Neural progenitor cell (in vitro differentiated cells): ENCODE data around the gene BDH1. TPM values are rescaled to one million over a fixed set of nuclear protein-coding genes. Genes with fewer than 3 reads are reported as not detected.
A peak's percentile ranks its signal among the peaks of the same experiment; 100 is the strongest.

Source experiments
- DNase-seq: peaks from one replicate; pipeline ENCODE4 v3.0.0-alpha.2; 2016; ENCODE audit warnings: low spot score
- H2AFZ ChIP-seq: fragments of 200-600 bp; sonication (generic); replicated peaks from 2 replicates; pipeline ENCODE4 v1.6.1; 2016; ENCODE audit warnings: antibody characterized with exemption
- H3F3A ChIP-seq: fragments of 200-600 bp; sonication (generic); 2 replicates; pipeline ENCODE4 v1.6.1; 2016; ENCODE audit warnings: antibody characterized with exemption, low read depth
- H3K27ac ChIP-seq: fragments of 200-600 bp; sonication (generic); 2 replicates; pipeline ENCODE4 v1.5.1; 2016; ENCODE audit warnings: mild to moderate bottlenecking
- H3K27me3 ChIP-seq: fragments of 200-600 bp; sonication (generic); 2 replicates; pipeline ENCODE4 v1.6.1; 2016; ENCODE audit warnings: mild to moderate bottlenecking, moderate library complexity
- H3K36me3 ChIP-seq: fragments of 200-600 bp; sonication (generic); 2 replicates; pipeline ENCODE4 v1.5.1; 2016
- H3K4me1 ChIP-seq: fragments of 200-600 bp; sonication (generic); 2 replicates; pipeline ENCODE4 v1.6.1; 2016; ENCODE audit warnings: mixed run types
- H3K4me2 ChIP-seq: fragments of 200-600 bp; sonication (generic); 2 replicates; pipeline ENCODE4 v1.6.1; 2016
- H3K4me3 ChIP-seq: fragments of 200-600 bp; sonication (generic); 2 replicates; pipeline ENCODE4 v1.5.1; 2016
- H3K79me2 ChIP-seq: fragments of 200-600 bp; sonication (generic); 2 replicates; pipeline ENCODE4 v1.6.1; 2016; ENCODE audit warnings: low read depth
- H3K9ac ChIP-seq: fragments of 200-600 bp; sonication (generic); 2 replicates; pipeline ENCODE4 v1.6.1; 2016
- H3K9me3 ChIP-seq: fragments of 200-600 bp; sonication (generic); 2 replicates; pipeline ENCODE4 v1.5.1; 2016; ENCODE audit warnings: low read depth
- H4K20me1 ChIP-seq: fragments of 200-600 bp; sonication (generic); 2 replicates; pipeline ENCODE4 v1.6.1; 2016; ENCODE audit warnings: low read depth
- H3K27ac Mint-ChIP-seq: 3 replicates; pipeline ENCODE4 v1.8.0; 2021; ENCODE audit warnings: mixed read lengths
- H3K27me3 Mint-ChIP-seq: 2 replicates; pipeline ENCODE4 v1.8.0; 2022; ENCODE audit warnings: low read depth, mild to moderate bottlenecking, inconsistent platforms, moderate library complexity, mixed read lengths; ENCODE audit not compliant: insufficient read depth
- H3K36me3 Mint-ChIP-seq: 3 replicates; pipeline ENCODE4 v1.8.0; 2021; ENCODE audit warnings: mixed read lengths
- H3K4me1 Mint-ChIP-seq: 3 replicates; pipeline ENCODE4 v1.8.0; 2021; ENCODE audit warnings: mixed read lengths
- H3K4me3 Mint-ChIP-seq: 3 replicates; pipeline ENCODE4 v1.8.0; 2021; ENCODE audit warnings: mild to moderate bottlenecking, moderate library complexity, mixed read lengths
- H3K9me3 Mint-ChIP-seq: 3 replicates; pipeline ENCODE4 v1.8.0; 2020; ENCODE audit warnings: mixed read lengths
- EZH2 ChIP-seq: fragments of 200-600 bp; sonication (generic); IDR thresholded peaks from 2 replicates; pipeline ENCODE4 v1.6.1; 2017; ENCODE audit warnings: antibody characterized with exemption, mild to moderate bottlenecking, moderate library complexity
- EZH2phosphoT487 ChIP-seq: fragments of 200-600 bp; sonication (generic); IDR thresholded peaks from 2 replicates; pipeline ENCODE4 v1.6.1; 2017; ENCODE audit warnings: antibody characterized with exemption
- total RNA-seq: library from RNA; depleted of rRNA; stranded (reverse); fragments of >200 nt; gene quantifications from 2 replicates; pipeline ENCODE4 v1.2.3, GENCODE V29; 2015; ENCODE audit warnings: low replicate concordance
- TF ChIP-seq, protein P1 (sequence below): fragments of 200-600 bp; sonication (generic); IDR thresholded peaks from 2 replicates; pipeline ENCODE4 v1.5.1; 2017; ENCODE audit warnings: antibody characterized with exemption, mild to moderate bottlenecking

The BDH1 gene
- total RNA-seq, 1 donor from 2014 or later, result 19.4 TPM

DNA sequence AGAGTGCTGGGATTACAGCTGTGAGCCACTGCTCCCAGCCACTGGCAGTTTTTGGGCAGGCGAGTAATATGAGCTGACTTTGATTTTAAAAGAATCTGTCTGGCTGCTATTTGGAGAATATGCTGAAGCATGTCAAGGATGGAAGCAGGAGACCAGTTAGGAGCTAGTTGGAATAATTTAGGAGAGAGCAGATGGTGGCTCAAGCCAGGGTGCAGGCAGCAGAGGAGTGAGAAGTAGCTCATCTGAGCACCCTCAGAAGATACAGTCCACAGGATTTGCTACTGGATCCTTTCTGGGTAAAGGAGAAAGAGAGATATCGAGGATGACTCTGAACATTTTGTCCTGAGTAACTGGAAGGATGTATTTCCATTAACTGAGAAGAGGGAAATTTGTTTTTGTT lies 30.4 kb upstream of the BDH1 start:
- H3K27ac ChIP-seq, result no peak overlapping the region
- peaks cover 9% of the 10 kb centered on the region for H3K4me1 Mint-ChIP-seq
- no peaks in the 10 kb centered on the region for H3K4me1 ChIP-seq
- H3K4me3 ChIP-seq, result no peak overlapping the region
- H3K4me3 Mint-ChIP-seq, result no peak overlapping the region
- H3K36me3 ChIP-seq, result no peaks in the 10 kb centered on the region
- H3K9ac ChIP-seq, result no peak overlapping the region
- H3K36me3 Mint-ChIP-seq, result no peaks in the 10 kb centered on the region
- H3K27ac Mint-ChIP-seq, result no peak overlapping the region
- H3K9me3 ChIP-seq, result no peaks in the 10 kb centered on the region
- no peaks in the 10 kb centered on the region for H3K79me2 ChIP-seq
- TF ChIP-seq EZH2phosphoT487 (no peak), EZH2 (no peak)
- TF ChIP-seq, protein P1, sequence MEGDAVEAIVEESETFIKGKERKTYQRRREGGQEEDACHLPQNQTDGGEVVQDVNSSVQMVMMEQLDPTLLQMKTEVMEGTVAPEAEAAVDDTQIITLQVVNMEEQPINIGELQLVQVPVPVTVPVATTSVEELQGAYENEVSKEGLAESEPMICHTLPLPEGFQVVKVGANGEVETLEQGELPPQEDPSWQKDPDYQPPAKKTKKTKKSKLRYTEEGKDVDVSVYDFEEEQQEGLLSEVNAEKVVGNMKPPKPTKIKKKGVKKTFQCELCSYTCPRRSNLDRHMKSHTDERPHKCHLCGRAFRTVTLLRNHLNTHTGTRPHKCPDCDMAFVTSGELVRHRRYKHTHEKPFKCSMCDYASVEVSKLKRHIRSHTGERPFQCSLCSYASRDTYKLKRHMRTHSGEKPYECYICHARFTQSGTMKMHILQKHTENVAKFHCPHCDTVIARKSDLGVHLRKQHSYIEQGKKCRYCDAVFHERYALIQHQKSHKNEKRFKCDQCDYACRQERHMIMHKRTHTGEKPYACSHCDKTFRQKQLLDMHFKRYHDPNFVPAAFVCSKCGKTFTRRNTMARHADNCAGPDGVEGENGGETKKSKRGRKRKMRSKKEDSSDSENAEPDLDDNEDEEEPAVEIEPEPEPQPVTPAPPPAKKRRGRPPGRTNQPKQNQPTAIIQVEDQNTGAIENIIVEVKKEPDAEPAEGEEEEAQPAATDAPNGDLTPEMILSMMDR, result no peak
- H3F3A ChIP-seq, result no peaks in the 10 kb centered on the region
- H3K27me3 ChIP-seq, result no peaks in the 10 kb centered on the region
- H4K20me1 ChIP-seq, result no peaks in the 10 kb centered on the region
- no peak for DNase-seq
- H3K4me2 ChIP-seq, result no peak overlapping the region
- no peak overlapping the region for H2AFZ ChIP-seq
- H3K9me3 Mint-ChIP-seq, result no peaks in the 10 kb centered on the region
- H3K27me3 Mint-ChIP-seq, result peaks cover 5% of the 10 kb centered on the region

DNA sequence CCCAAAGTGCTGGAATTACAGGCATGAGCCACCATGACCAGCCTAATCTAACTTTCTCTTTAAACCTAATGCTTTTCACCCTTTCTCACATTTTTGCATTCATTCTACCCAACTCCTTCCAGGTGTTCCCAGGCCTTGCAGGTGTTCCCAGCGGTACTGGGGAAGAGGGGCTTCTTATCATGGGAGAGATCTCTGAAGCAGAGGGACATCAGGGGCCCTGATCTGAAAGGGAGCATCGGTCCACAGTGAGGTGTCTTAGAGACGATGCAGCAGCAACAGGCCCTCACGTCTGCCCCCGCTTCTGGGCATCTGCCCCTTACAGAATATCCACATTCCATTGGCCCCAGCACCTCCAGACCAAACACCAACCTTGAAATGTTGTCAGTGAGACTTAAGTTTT lies 29.0 kb upstream of the BDH1 start:
- H3K27me3 Mint-ChIP-seq, result peaks cover 5% of the 10 kb centered on the region
- no peaks in the 10 kb centered on the region for H4K20me1 ChIP-seq
- no peaks in the 10 kb centered on the region for H3F3A ChIP-seq
- peak overlapping the region; percentile 73 for H3K27ac Mint-ChIP-seq
- no peaks in the 10 kb centered on the region for H3K4me1 ChIP-seq
- H3K4me2 ChIP-seq, result no peak overlapping the region
- DNase-seq, result no peak
- no peak overlapping the region for H3K4me3 ChIP-seq
- no peak overlapping the region for H3K4me3 Mint-ChIP-seq
- H3K9ac ChIP-seq, result no peak overlapping the region
- H3K9me3 ChIP-seq, result no peaks in the 10 kb centered on the region
- no peaks in the 10 kb centered on the region for H3K36me3 ChIP-seq
- TF ChIP-seq EZH2phosphoT487, result no peak
- no peak for TF ChIP-seq EZH2
- TF ChIP-seq, protein P1, result no peak
- no peaks in the 10 kb centered on the region for H3K79me2 ChIP-seq
- H3K4me1 Mint-ChIP-seq, result no peaks in the 10 kb centered on the region
- H2AFZ ChIP-seq, result no peak overlapping the region
- H3K27ac ChIP-seq, result no peak overlapping the region
- H3K9me3 Mint-ChIP-seq, result peaks cover 5% of the 10 kb centered on the region
- H3K36me3 Mint-ChIP-seq, result no peaks in the 10 kb centered on the region
- H3K27me3 ChIP-seq, result no peaks in the 10 kb centered on the region

DNA sequence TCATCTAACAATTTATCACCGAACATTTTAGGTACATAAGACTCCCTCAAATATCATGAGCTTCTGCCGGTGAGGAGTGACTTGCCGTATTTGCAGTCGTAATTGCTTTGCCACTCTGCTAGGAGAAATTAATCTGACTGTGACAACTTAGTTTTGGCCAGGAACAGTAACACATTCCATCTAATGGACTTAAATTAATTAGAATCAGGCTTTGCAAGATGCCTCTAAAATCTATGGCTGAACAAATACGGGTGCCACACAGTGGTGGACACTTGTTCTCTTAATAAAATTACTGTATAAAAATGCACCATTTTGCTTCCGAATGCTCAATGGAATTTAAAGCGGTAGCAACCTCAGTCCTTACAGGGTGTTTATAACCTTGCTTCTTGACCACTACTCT lies 27.6 kb upstream of the BDH1 start:
- H3K27me3 ChIP-seq, result no peaks in the 10 kb centered on the region
- H3K4me3 Mint-ChIP-seq, result no peak overlapping the region
- no peak overlapping the region for H3K4me3 ChIP-seq
- H3F3A ChIP-seq, result no peaks in the 10 kb centered on the region
- no peak overlapping the region for H3K4me2 ChIP-seq
- no peaks in the 10 kb centered on the region for H4K20me1 ChIP-seq
- H3K27ac ChIP-seq, result no peak overlapping the region
- H3K79me2 ChIP-seq, result no peaks in the 10 kb centered on the region
- H3K36me3 ChIP-seq, result no peaks in the 10 kb centered on the region
- no peaks in the 10 kb centered on the region for H3K4me1 ChIP-seq
- no peak overlapping the region for H2AFZ ChIP-seq
- no peaks in the 10 kb centered on the region for H3K9me3 ChIP-seq
- H3K9me3 Mint-ChIP-seq, result peaks cover 8% of the 10 kb centered on the region
- DNase-seq, result no peak
- no peak overlapping the region for H3K9ac ChIP-seq
- TF ChIP-seq, protein P1, result no peak
- TF ChIP-seq EZH2 (no peak), EZH2phosphoT487 (no peak)
- H3K27ac Mint-ChIP-seq, result no peak overlapping the region
- peaks cover 5% of the 10 kb centered on the region for H3K27me3 Mint-ChIP-seq
- H3K36me3 Mint-ChIP-seq, result peaks cover 1% of the 10 kb centered on the region
- no peaks in the 10 kb centered on the region for H3K4me1 Mint-ChIP-seq

DNA sequence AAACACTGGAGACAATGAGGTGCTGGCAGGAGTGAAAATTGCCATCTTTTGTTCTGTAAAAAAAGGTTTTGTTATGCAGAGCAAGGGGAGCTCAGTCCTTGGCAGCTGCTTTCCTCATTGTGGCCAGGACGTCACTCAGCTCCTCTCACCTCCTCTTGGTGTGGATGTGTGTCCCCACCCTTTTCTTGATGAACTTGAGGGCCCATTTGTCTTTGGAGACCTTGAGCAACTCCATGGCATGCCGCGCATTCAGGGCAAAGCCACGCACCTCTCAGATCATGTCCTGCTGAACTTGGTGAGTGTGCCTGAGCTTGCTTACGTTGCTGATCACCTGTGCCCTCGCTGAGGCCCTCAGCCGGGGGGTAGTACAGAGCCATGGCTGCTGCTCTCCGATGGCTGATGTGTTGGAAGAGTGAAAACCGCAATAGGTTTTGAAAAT lies 24.5 kb upstream of the BDH1 start:
- no peaks in the 10 kb centered on the region for H3K79me2 ChIP-seq
- TF ChIP-seq EZH2phosphoT487 (no peak), EZH2 (no peak)
- TF ChIP-seq, protein P1, result no peak
- H3K9me3 ChIP-seq, result no peaks in the 10 kb centered on the region
- H3K4me2 ChIP-seq, result no peak overlapping the region
- H3K4me3 ChIP-seq, result no peak overlapping the region
- H4K20me1 ChIP-seq, result no peaks in the 10 kb centered on the region
- no peak overlapping the region for H3K27ac ChIP-seq
- H3K27me3 ChIP-seq, result no peaks in the 10 kb centered on the region
- DNase-seq, result no peak
- H3F3A ChIP-seq, result no peaks in the 10 kb centered on the region
- no peak overlapping the region for H3K9ac ChIP-seq
- no peaks in the 10 kb centered on the region for H3K4me1 Mint-ChIP-seq
- peaks cover 2% of the 10 kb centered on the region for H3K4me1 ChIP-seq
- no peak overlapping the region for H3K27ac Mint-ChIP-seq
- no peak overlapping the region for H2AFZ ChIP-seq
- H3K36me3 Mint-ChIP-seq, result peaks cover 1% of the 10 kb centered on the region
- no peaks in the 10 kb centered on the region for H3K36me3 ChIP-seq
- H3K9me3 Mint-ChIP-seq, result peaks cover 15% of the 10 kb centered on the region
- H3K27me3 Mint-ChIP-seq, result peaks cover 9% of the 10 kb centered on the region
- H3K4me3 Mint-ChIP-seq, result no peak overlapping the region
